KOPT-K1 (cell line): ENCODE results near the gene EIF4EBP3.

Experiments used
- H3K27ac ChIP-seq: fragments of 200-600 bp; sonication (generic); 2 replicates; pipeline ENCODE4 v1.5.1; 2016; ENCODE audit warnings: antibody characterized with exemption, mild to moderate bottlenecking, low read depth, low read length; ENCODE audit not compliant: poor library complexity, severe bottlenecking
- H3K36me3 ChIP-seq: fragments of 200-600 bp; sonication (generic); 2 replicates; pipeline ENCODE4 v1.5.1; 2017; ENCODE audit warnings: antibody characterized with exemption, mild to moderate bottlenecking, low read length, moderate library complexity; ENCODE audit not compliant: insufficient read depth
- H3K9me3 ChIP-seq: fragments of 200-600 bp; sonication (generic); 2 replicates; pipeline ENCODE4 v1.5.1; 2017; ENCODE audit warnings: antibody characterized with exemption, low read length, mild to moderate bottlenecking; ENCODE audit not compliant: insufficient read depth, poor library complexity, severe bottlenecking

EIF4EBP3 gene

DNA sequence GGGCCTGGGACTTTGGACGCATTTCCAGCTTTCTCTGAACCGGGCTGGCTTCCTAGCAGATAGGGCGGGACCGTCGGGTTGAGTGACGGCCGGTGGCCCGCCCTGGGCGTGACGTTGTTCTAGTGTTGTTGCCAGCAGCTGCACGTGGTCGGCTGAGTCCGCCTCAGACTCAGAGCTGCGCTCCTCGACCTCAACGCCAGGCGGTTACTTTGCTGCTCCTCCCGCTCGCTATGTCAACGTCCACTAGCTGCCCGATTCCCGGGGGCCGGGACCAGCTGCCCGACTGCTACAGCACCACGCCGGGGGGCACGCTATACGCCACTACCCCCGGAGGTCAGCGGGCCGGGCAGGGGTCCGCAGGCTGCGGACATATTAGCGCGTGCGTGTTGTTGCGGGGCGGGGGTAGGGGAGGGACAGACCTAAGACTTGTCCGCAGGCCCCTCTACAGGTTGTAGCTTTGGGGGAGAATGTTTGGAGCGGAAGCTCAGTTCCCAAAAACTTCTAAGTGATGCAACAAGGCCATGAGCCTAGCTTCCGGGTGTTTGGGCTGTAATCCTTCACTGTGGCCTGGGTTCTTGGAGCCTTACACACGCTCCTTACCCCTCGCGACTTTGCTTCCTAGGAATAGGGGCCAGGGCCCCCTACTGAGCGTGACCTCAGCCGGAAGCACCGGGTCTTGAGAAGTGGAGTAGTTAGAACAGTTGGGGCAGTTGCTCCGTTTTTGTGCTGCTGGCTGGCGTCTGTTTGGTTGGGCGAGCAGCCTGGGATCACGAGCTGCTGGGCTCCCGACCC is at the start of gene EIF4EBP3:
Gene EIF4EBP3 (plus strand): TSS at position 155 of the 792 bp plus-strand sequence. CDS start 76 bp downstream, at position 231.
- Histone ChIP-seq H3K27ac (peak within 1 kb of the TSS; percentile 71), H3K9me3 (no peaks in the 10 kb centered on the region), H3K36me3 (peaks cover 86% of the 10 kb centered on the region)

DNA sequence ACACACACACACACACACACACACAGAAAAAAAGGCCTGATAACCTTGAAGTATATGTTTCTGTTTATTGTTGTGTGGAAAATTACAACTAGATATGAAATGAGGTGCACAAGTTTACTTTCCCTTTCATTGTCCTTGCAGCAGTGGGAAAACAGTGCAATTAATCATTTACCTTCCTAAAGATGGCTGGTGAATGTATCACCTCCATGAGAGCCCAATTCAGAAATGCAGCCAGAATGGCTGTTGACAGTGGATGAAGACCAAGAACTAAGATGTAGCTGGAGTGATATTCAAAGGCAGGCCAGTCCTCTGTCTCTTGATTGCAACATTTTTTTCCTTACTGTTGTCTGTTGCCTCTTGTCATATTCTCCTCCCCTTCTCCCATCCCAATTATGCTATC is 49.6 kb upstream of the EIF4EBP3 start:
- Histone ChIP-seq H3K36me3 (peaks cover 84% of the 10 kb centered on the region), H3K27ac (no peak overlapping the region), H3K9me3 (no peaks in the 10 kb centered on the region)

DNA sequence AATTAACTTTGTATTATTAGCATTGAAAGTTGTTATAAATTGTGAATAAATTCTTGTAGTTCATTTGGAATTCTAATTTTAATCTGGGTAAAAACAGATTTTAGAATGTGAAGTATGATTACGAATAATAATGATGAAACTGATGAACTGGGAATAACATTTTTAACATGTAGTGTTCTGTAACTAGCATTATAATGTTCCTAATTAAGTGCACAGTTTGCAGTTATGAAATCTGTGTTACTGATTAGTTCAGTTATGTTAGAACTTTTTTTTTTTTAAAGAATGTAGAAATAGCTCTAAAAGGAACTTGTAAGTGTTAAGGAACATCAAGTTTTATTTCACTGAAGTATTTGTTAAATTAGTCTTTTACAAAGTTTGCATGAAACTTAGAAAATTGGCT is 48.9 kb upstream of the EIF4EBP3 start:
- Histone ChIP-seq H3K36me3 (peaks cover 82% of the 10 kb centered on the region), H3K27ac (no peak overlapping the region)

DNA sequence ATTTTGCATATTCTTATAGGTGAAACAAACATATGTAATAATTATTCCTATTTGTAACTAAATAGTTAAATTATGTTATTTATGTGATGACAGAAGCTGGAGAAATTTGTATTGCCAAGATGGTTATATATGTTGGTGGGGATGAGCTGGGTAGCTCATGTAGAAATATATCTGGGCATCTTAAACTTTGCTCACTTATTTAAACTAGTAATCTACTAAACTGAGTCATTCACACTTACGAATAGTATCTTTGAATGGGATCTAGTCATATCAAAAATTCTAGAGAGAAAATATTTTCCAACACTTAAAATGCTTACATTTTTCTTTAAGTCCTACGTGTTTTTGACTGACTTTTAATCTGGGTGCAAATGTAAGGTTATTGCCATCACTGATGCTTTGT is 44.6 kb upstream of the EIF4EBP3 start:
- Histone ChIP-seq H3K9me3 (no peaks in the 10 kb centered on the region), H3K36me3 (peaks cover 82% of the 10 kb centered on the region), H3K27ac (no peak overlapping the region)

More for the DNA sequence above, 48.9 kb upstream of the EIF4EBP3 start:
- H3K9me3 ChIP-seq, result no peaks in the 10 kb centered on the region

DNA sequence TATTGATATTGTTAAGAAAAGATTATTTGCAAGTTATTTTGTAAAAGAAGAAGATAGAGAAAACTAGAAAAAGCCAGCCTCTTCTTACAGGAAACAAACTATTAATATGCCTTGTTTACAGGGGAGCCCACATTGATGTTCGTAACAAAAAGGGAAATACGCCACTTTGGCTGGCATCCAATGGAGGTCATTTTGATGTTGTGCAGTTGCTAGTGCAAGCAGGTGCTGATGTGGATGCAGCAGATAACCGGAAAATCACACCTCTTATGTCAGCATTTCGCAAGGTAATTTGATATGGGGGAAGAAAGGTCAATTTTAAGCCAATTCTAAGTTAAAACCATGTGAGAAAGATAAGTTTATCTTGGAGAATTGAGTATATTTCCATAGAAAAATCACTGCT is 37.6 kb upstream of the EIF4EBP3 start:
- Histone ChIP-seq H3K36me3 (peaks cover 100% of the 10 kb centered on the region), H3K9me3 (no peaks in the 10 kb centered on the region), H3K27ac (no peak overlapping the region)

DNA sequence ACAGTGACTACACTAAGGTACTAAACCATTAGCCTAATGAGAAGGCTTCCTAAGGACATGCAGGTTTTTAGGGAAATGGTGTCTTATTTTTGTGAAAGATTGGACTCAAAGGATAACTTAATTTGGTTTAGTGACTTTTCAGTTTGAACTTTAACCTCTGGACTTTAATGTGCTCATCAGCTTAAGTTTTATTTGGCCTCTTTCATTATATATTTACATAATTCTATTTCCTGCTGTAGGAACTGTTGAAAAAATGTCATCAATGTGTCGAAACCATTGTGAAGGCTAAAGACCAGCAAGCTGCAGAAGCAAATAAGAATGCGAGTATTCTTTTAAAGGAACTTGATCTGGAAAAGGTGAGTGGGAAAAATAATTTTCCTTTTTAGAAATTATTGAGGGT is 34.3 kb upstream of the EIF4EBP3 start:
- Histone ChIP-seq H3K27ac (no peak overlapping the region), H3K36me3 (peaks cover 76% of the 10 kb centered on the region), H3K9me3 (no peaks in the 10 kb centered on the region)

DNA sequence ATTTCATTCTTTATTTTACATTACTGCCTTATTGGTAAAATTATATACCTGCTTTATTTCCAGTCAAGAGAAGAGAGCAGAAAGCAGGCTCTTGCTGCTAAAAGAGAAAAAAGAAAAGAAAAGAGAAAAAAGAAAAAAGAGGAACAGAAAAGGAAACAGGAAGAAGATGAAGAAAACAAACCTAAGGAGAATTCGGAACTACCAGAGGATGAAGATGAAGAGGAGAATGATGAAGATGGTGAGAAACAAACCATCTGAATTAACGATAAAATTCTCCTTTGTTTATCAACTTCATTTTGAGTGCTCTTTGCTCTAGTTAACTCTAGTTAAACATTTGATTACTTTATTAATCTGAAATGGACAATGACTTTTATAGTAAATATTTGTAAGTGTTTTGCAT is 23.5 kb upstream of the EIF4EBP3 start:
- Histone ChIP-seq H3K36me3 (peaks cover 78% of the 10 kb centered on the region), H3K27ac (no peak overlapping the region)

DNA sequence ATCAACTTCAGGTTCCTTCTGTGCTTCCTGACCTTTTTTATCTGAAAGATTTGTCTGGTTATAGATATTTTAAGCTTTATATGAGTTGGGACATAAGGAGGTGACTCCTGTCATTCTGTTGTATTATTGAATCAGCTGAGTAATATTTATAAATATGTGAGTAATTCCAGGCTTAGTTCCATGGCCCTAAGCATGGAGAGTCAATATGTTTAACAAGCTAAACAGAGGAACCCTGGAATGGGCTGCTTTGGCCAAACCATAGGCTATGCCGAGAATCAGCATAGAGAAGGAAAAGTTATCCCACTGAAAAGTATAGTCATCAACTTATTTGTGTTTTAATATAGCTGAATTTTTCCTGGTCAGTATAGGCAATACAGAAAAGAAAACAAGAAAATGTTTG is 7.2 kb upstream of the EIF4EBP3 start:
- H3K36me3 ChIP-seq, result peaks cover 97% of the 10 kb centered on the region
- no peak overlapping the region for H3K27ac ChIP-seq
- no peaks in the 10 kb centered on the region for H3K9me3 ChIP-seq

More for the DNA sequence above, 23.5 kb upstream of the EIF4EBP3 start:
- H3K9me3 ChIP-seq, result no peaks in the 10 kb centered on the region

DNA sequence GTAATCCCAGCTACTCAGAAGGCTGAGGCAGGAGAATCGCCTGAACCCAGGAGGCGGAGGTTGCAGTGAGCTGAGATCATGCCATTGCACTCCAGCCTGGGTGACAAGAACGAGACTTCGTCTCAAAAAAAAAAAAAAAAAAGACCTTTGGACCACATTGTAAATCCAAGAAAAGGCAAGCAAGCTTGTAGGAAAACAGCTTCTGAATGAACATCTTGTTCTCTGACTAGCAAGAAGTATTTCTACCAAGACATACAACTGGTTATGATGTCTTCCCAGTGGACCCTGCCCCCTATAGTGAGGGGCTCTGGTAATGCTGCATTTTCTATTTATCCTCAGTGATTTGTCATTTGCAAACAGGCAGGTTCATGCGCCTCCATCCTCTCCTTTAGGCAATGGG is 4.5 kb upstream of the EIF4EBP3 start:
- H3K36me3 ChIP-seq, result peaks cover 88% of the 10 kb centered on the region
- no peak overlapping the region for H3K27ac ChIP-seq
- H3K9me3 ChIP-seq, result no peaks in the 10 kb centered on the region

DNA sequence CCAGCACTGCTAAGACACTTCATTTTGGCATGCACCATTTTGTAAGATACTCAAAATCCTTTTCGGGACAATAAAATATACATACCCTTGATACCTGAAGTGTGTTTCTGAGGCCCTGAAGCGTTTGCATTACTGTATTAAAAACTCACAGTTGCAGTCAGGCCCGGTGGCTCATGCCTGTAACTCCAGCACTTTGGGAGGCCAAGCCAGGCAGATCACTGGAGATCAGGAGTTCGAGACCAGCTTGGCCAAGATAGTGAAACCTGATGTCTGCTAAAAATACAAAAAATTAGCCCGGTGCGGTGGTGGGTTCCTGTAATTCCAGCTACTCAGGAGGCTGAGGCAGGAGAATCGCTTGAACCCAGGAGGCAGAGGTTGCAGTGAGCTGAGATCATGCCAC is 2.5 kb upstream of the EIF4EBP3 start:
- peaks cover 86% of the 10 kb centered on the region for H3K36me3 ChIP-seq

DNA sequence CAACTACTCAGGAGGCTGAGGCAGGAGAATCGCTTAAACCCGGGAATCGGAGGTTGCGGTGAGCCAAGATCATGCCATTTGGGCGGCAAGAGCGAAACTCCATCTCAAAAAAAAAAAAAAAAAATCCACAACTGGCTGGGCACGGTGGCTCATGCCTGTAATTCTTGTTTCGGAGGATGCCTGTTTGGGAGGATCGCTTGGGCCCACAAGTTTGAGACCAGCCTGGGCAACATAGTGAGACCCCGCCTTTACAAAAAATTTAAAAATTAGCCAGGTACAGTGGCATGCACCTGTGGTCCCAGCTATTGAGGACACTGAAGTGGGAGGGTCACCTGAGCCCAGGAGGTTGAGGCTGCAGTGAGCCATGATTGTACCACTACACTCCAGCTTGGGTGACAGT is 1.9 kb upstream of the EIF4EBP3 start:
- Histone ChIP-seq H3K9me3 (no peaks in the 10 kb centered on the region), H3K36me3 (peaks cover 86% of the 10 kb centered on the region), H3K27ac (no peak overlapping the region)

More for the DNA sequence above, 2.5 kb upstream of the EIF4EBP3 start:
- H3K9me3 ChIP-seq, result no peaks in the 10 kb centered on the region
- no peak overlapping the region for H3K27ac ChIP-seq

DNA sequence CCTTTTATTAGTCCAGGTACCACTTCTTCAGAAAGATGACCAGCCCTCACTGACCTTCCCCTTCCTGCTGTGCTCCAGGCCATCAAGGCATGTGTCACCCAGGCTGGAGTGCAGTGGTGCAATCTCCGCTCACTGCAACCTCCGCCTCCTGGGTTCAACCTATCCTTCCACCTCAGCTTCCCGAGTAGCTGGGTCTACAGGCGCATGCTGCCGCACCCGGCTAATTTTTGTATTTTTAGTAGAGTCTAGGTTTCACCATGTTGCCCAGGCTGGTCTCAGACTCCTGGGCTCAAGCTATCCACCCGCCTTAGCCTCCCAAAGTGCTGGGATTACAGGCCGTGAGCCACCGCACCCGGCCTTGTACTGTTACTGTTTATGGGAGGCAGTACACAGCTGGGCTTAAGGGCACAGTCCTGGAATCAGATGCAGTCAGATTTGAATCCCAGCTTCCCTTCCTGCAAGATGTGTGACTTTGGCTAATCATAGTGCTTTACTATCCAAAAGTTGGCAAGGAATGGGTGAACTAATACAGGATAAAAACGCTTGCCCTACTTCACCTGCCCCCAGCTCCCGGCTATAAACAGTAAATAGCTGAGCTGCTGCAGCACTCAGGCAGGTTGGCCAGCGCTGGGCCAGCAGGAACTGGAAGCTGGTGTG is 483 bp upstream of the EIF4EBP3 start:
- Histone ChIP-seq H3K36me3 (peaks cover 86% of the 10 kb centered on the region), H3K27ac (peak overlapping the region; percentile 71), H3K9me3 (no peaks in the 10 kb centered on the region)

DNA sequence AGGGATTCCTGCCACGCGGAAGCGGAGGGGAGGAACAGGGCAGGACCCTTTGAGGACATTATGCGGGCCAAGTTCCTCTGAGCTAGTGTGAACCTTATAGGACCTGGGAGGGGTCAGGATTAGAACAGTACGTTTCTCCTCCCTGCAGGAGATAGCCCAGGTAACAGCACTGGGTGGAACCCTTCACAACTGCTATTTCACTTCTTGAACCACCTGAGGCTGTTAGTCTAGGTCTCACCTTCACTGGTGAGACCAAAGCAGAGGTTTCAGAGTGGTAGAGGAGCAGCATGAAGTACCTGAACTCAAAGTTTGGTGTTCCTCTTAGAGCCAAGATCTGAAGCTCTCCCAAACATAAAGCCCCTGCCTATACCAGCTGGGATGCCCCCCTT is 832 bp downstream of the EIF4EBP3 start:
- H3K36me3 ChIP-seq, result peaks cover 88% of the 10 kb centered on the region
- H3K9me3 ChIP-seq, result no peaks in the 10 kb centered on the region
- H3K27ac ChIP-seq, result peak overlapping the region; percentile 71

DNA sequence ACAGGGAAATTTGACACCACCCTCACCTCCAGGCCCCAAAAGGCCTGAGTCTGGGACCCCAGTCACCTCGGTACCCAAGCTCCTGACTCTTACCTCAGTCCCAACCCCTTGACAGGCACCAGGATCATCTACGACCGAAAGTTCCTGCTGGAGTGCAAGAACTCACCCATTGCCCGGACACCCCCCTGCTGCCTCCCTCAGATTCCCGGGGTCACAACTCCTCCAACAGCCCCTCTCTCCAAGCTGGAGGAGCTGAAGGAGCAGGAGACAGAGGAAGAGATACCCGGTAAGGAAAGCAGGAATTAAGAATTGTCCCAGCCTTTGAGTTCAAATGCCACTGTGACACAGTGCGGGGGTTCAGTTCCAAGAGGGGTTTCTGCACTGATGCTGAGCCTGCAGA is 1.3 kb downstream of the EIF4EBP3 start:
- Histone ChIP-seq H3K27ac (peak overlapping the region; percentile 71), H3K9me3 (no peaks in the 10 kb centered on the region), H3K36me3 (peaks cover 88% of the 10 kb centered on the region)

DNA sequence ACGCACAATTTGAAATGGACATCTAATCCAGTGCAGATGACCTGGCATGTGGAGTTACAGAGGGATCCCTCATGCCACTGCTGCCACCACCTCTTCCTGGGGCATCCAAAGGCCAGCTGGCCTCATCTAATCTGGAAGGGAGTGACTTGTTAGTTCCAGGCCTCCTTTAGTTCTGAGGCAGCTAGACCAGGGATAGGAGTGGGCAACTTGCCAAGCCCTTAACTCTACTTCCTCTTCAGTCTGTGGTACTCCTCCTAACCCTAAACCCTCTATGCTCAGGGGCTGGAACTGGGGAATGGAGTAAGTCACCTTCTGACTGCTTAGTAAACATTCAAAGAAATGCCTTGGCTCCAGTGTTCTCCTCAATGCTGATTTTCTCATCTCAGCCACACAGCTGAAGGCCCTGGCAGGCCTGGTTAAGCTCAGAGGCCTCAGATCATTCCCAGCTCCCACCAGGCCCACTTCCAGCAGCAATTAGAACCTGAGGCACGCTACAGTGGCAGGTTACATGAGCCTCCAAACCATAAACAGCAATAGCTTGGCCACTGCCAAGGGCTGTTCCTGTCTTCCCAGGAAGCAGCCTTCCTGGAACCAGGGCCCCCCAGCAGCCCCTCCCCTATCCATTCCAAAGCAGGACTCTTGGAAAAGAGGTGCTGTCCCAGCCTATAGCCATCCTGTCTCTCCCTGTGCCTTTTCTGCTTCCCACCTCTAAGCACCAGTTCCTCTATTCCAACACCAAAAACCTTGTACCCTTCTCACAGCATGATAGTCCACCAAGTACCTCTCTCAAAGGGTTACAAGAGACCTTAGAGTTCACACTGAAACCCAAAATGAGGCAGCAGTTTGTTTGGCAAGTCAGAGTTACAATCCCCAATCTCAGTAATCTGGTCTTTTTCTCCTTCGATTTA is 2.0 kb downstream of the EIF4EBP3 start:
- Histone ChIP-seq H3K9me3 (no peaks in the 10 kb centered on the region), H3K27ac (peak overlapping the region; percentile 71), H3K36me3 (peaks cover 88% of the 10 kb centered on the region)
